Neural crest cell (in vitro differentiated cells): Measurements from ENCODE around the gene PTPN7. TPM values are rescaled to one million over a fixed set of nuclear protein-coding genes. Genes with fewer than 3 reads are reported as not detected.

ENCODE experiments used
- DNase-seq: peaks from one replicate; pipeline ENCODE4 v3.0.0; 2021; ENCODE audit warnings: low read depth, mixed read lengths, low spot score
- H3K27ac Mint-ChIP-seq: one replicate; pipeline ENCODE4 v1.8.0; 2021; ENCODE audit warnings: mild to moderate bottlenecking, mixed read lengths; ENCODE audit not compliant: unreplicated experiment
- H3K27me3 Mint-ChIP-seq: 2 replicates; pipeline ENCODE4 v1.8.0; 2021; ENCODE audit warnings: low read depth, mild to moderate bottlenecking, mixed read lengths
- H3K36me3 Mint-ChIP-seq: 2 replicates; pipeline ENCODE4 v1.8.0; 2021; ENCODE audit warnings: low read depth, mild to moderate bottlenecking, mixed read lengths
- H3K4me1 Mint-ChIP-seq: 2 replicates; pipeline ENCODE4 v1.8.0; 2021; ENCODE audit warnings: mixed read lengths
- H3K4me3 Mint-ChIP-seq: one replicate; pipeline ENCODE4 v1.8.0; 2021; ENCODE audit warnings: mild to moderate bottlenecking, mixed read lengths
- H3K9me3 Mint-ChIP-seq: 2 replicates; pipeline ENCODE4 v1.8.0; 2021; ENCODE audit warnings: mixed read lengths
- CTCF ChIP-seq: fragments of 200-600 bp; sonication (generic); conservative IDR thresholded peaks from 2 replicates; pipeline ENCODE4 v1.5.0; 2021; ENCODE audit warnings: antibody characterized with exemption, mild to moderate bottlenecking
- total RNA-seq: library from RNA; stranded (reverse); gene quantifications from 2 replicates; pipeline ENCODE4 v1.2.1, GENCODE V29; 2021

PTPN7 gene
- total RNA-seq, 1 donor from 2014 or later: not detected

GRCh38 chr1:202140833-202141232, 19.6 kb downstream of the PTPN7 start:
- Mint-ChIP-seq H3K27ac (no peak overlapping the region), H3K4me1 (peaks cover 25% of the 10 kb centered on the region), H3K4me3 (peak overlapping the region; percentile 49), H3K36me3 (no peaks in the 10 kb centered on the region), H3K9me3 (no peaks in the 10 kb centered on the region), H3K27me3 (peaks cover 6% of the 10 kb centered on the region)
- no peak for TF ChIP-seq CTCF
- DNase-seq: no peak

- peaks cover 14% of the 10 kb centered on the region for H3K4me1 Mint-ChIP-seq
These were observed 25.1 kb downstream of the PTPN7 start for GRCh38 chr1:202135221-202135721.

GRCh38 chr1:202134645-202135172, 25.7 kb downstream of the PTPN7 start:
- H3K27me3 Mint-ChIP-seq: no peaks in the 10 kb centered on the region
- no peak for DNase-seq
- peaks cover 20% of the 10 kb centered on the region for H3K4me1 Mint-ChIP-seq
- TF ChIP-seq CTCF: no peak
- H3K9me3 Mint-ChIP-seq: no peaks in the 10 kb centered on the region
- peak overlapping the region; percentile 89 for H3K27ac Mint-ChIP-seq
- peak overlapping the region; percentile 68 for H3K4me3 Mint-ChIP-seq
- peaks cover 4% of the 10 kb centered on the region for H3K36me3 Mint-ChIP-seq

More at GRCh38 chr1:202135221-202135721, 25.1 kb downstream of the PTPN7 start:
- H3K27me3 Mint-ChIP-seq: no peaks in the 10 kb centered on the region
- peak overlapping the region; percentile 68 for H3K4me3 Mint-ChIP-seq
- H3K27ac Mint-ChIP-seq: no peak overlapping the region
- no peaks in the 10 kb centered on the region for H3K9me3 Mint-ChIP-seq
- H3K36me3 Mint-ChIP-seq: peaks cover 4% of the 10 kb centered on the region
- peak; percentile 58 for DNase-seq
- peak; percentile 92 for TF ChIP-seq CTCF

- no peak for TF ChIP-seq CTCF
- Mint-ChIP-seq H3K27ac (no peak overlapping the region), H3K4me1 (peaks cover 27% of the 10 kb centered on the region), H3K4me3 (no peak overlapping the region), H3K9me3 (no peaks in the 10 kb centered on the region), H3K27me3 (no peaks in the 10 kb centered on the region), H3K36me3 (peaks cover 4% of the 10 kb centered on the region)
- no peak for DNase-seq
These were observed 26.4 kb downstream of the PTPN7 start for GRCh38 chr1:202133989-202134388.

DNA sequence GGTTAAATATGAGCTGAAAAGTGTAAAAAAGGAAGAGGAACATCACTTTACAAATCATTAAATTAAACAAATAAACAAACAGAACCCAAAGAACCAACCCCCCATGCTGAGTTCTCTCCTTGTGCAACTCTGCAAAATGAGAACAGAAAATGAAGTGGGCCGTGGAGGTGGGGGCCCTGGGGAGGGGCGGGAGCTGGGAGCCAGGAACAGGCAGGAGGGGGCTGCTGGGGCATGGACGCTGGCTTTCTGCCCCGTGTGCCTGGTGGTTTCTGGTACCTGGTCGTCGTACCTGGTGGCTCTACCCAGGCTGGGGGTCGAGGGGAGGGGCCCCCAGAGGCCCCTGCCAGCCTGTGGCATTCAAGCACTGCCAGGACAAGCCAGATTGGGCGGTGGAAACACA, 26.9 kb downstream of the PTPN7 start:
- Mint-ChIP-seq H3K36me3 (peaks cover 4% of the 10 kb centered on the region), H3K27me3 (no peaks in the 10 kb centered on the region), H3K9me3 (no peaks in the 10 kb centered on the region), H3K4me1 (peaks cover 27% of the 10 kb centered on the region), H3K27ac (peak overlapping the region; percentile 27), H3K4me3 (no peak overlapping the region)
- no peak for TF ChIP-seq CTCF
- no peak for DNase-seq
